Measurements from ENCODE around the gene BACH2. TPM values are rescaled to one million over a fixed set of nuclear protein-coding genes. Genes with fewer than 3 reads are reported as not detected.
"Not testable (repeated sequence)": the region's sequence is repeated elsewhere in the genome, so short reads cannot be mapped to it uniquely, and the experiment has no call there.

Gene BACH2
- total and polyA plus RNA-seq, 2 of the 8 experiments (the other 6 are each of a cell fraction or from before 2014, with no cell fraction given): 1.9 to 5.9 TPM

GRCh38 chr6:90116126-90116525 is 180.5 kb downstream of the BACH2 start:
- FAIRE-seq; H4K20me1 ChIP-seq (replicated peaks in 1 of 2; ENCODE audit: control insufficient read depth in 1 of 2, insufficient read depth in 2 of 2, low read length in 2 of 2); H3K79me2 ChIP-seq (ENCODE audit: control insufficient read depth in 1 of 2, insufficient read depth in 2 of 2, low read length in 2 of 2); H3K14ac ChIP-seq (ENCODE audit: insufficient read length); H2BK120ac ChIP-seq (replicated peaks; ENCODE audit: low read depth, low read length); H3K18ac ChIP-seq (ENCODE audit: extremely low read depth, low read length); H3K27ac ChIP-seq (ENCODE audit: low read depth, low read length); POLR2A ChIA-PET (ENCODE audit: partially characterized antibody); H4K8ac ChIP-seq (ENCODE audit: extremely low read depth, insufficient read depth, low read length); H3K27me3 ChIP-seq (replicated peaks in 1 of 4; ENCODE audit: control insufficient read depth in 3 of 4, extremely low read depth in 1 of 4, insufficient read depth in 3 of 4, low read length in 3 of 4); DNase-seq (ENCODE audit: low read depth in 1 of 2, low spot score in 2 of 2); H4K91ac ChIP-seq (replicated peaks; ENCODE audit: insufficient read length, low read length); H2AK5ac ChIP-seq (ENCODE audit: low read depth, low read length); H3K9ac ChIP-seq (replicated peaks in 1 of 4; ENCODE audit: extremely low read depth in 1 of 4, low read depth in 3 of 4, low read length in 3 of 4); H2BK15ac ChIP-seq (ENCODE audit: low read length); H2BK20ac ChIP-seq (ENCODE audit: low read length); H2BK12ac ChIP-seq (ENCODE audit: low read depth, low read length); H3K4me1 ChIP-seq (replicated peaks in 1 of 4; ENCODE audit: control insufficient read depth in 3 of 4, insufficient read depth in 4 of 4, low read length in 3 of 4); H3K4me3 ChIP-seq (ENCODE audit: extremely low read depth in 1 of 4, insufficient read depth in 2 of 4, low read depth in 3 of 4, low read length in 4 of 4); H3K23me2 ChIP-seq (ENCODE audit: low read depth, low read length); H3K9me3 ChIP-seq (ENCODE audit: insufficient read depth in 2 of 2, low read depth in 1 of 2, low read length in 1 of 2); H3K23ac ChIP-seq (ENCODE audit: insufficient read length); H3K79me1 ChIP-seq (ENCODE audit: low read depth, low read length); H2BK5ac ChIP-seq (ENCODE audit: low read depth, low read length); H3K4ac ChIP-seq (replicated peaks; ENCODE audit: insufficient read length, low read depth, low read length); H3K4me2 ChIP-seq (ENCODE audit: insufficient read depth in 1 of 2, low read depth in 2 of 2, low read length in 2 of 2); H3K56ac ChIP-seq (replicated peaks; ENCODE audit: insufficient read length, low read depth, low read length); H3K36me3 ChIP-seq (ENCODE audit: control insufficient read depth in 2 of 4, insufficient read depth in 4 of 4, low read length in 3 of 4); H2AFZ ChIP-seq (ENCODE audit: low read length); H4K5ac ChIP-seq (ENCODE audit: insufficient read length, low read depth, low read length): not testable (repeated sequence)
- CTCF ChIA-PET (ENCODE audit: partially characterized antibody): interaction anchor here (0.8 to 1.6 kb wide), 3 partner anchors 18 to 62 kb away, joined by 3 to 4 read pairs (median 3); no protein-coding TSS in a partner anchor
- WGBS, 2 experiments (ENCODE audit: extremely low coverage in 1 of 2, insufficient coverage in 1 of 2, insufficient read length in 1 of 2, insufficient replicate concordance in 2 of 2, low coverage in 1 of 2, low lambda C conversion rate in 2 of 2, missing lambda C conversion rate in 1 of 2): 56% methylated on average over 3 of the region's 3 CpGs; no CpG with 5 or more reads in 1 of the 2 experiments
